MCF 10A (cell line): ENCODE measurements around the gene MARVELD1. TPM values are rescaled to one million over a fixed set of nuclear protein-coding genes. Genes with fewer than 3 reads are reported as not detected.

Experiments used
- BruUV-seq: library from RNA; stranded (reverse); fragments of 400-500 nt; replicated peaks from 2 replicates; lab custom pipeline; 2021; lab: Mats Ljungman, UMichigan
- CTCF ChIA-PET: fragments of 300-600 bp; sonication (Branson Sonifier 250); formaldehyde crosslinking; extraction: SDS; loops from one replicate; lab custom pipeline; 2021; ENCODE audit warnings: antibody characterized with exemption, inconsistent platforms; lab: Yijun Ruan, JAX
- POLR2A ChIA-PET: fragments of 300-600, 350-650 bp; sonication (Branson Sonifier 250); formaldehyde crosslinking; extraction: SDS; loops from one replicate; lab custom pipeline; 2020; ENCODE audit warnings: antibody characterized with exemption, inconsistent platforms; lab: Yijun Ruan, JAX
- DNase-seq: peaks from one replicate; pipeline ENCODE4 v3.0.0-alpha.2; 2018; ENCODE audit not compliant: unreplicated experiment
- H3K27ac Mint-ChIP-seq: one replicate; pipeline ENCODE4 v1.8.0; 2022; ENCODE audit warnings: mild to moderate bottlenecking, low read depth, mixed read lengths; ENCODE audit not compliant: unreplicated experiment
- H3K27me3 Mint-ChIP-seq: one replicate; pipeline ENCODE4 v1.8.0; 2022; ENCODE audit warnings: mixed read lengths; ENCODE audit not compliant: insufficient read depth, unreplicated experiment
- H3K36me3 Mint-ChIP-seq: one replicate; pipeline ENCODE4 v1.8.0; 2022; ENCODE audit warnings: mild to moderate bottlenecking, moderate library complexity, mixed read lengths; ENCODE audit not compliant: insufficient read depth, unreplicated experiment
- H3K4me1 Mint-ChIP-seq: one replicate; pipeline ENCODE4 v1.8.0; 2022; ENCODE audit warnings: mixed read lengths; ENCODE audit not compliant: insufficient read depth, unreplicated experiment
- H3K4me3 Mint-ChIP-seq: one replicate; pipeline ENCODE4 v1.8.0; 2022; ENCODE audit warnings: mild to moderate bottlenecking, moderate library complexity, mixed read lengths; ENCODE audit not compliant: unreplicated experiment
- H3K9me3 Mint-ChIP-seq: one replicate; pipeline ENCODE4 v1.8.0; 2022; ENCODE audit warnings: mixed read lengths; ENCODE audit not compliant: unreplicated experiment
- intact Hi-C: fragments of 100-400 bp; cut with micrococcal nuclease; formaldehyde crosslinking; loops from 2 replicates; pipeline ENCODE4 v1.14.1; 2022
- total RNA-seq: library from RNA; stranded (reverse); gene quantifications from 2 replicates; pipeline ENCODE4 v1.2.3, GENCODE V29; 2022
- TF ChIP-seq, protein P1 (sequence below): fragments of 200-600 bp; IDR thresholded peaks from one replicate; pipeline ENCODE4 v1.8.0; 2022; ENCODE audit warnings: antibody characterized with exemption, mild to moderate bottlenecking; ENCODE audit not compliant: unreplicated experiment

MARVELD1 gene
- total RNA-seq, 1 experiment from 2014 or later, result 54.9 TPM

DNA sequence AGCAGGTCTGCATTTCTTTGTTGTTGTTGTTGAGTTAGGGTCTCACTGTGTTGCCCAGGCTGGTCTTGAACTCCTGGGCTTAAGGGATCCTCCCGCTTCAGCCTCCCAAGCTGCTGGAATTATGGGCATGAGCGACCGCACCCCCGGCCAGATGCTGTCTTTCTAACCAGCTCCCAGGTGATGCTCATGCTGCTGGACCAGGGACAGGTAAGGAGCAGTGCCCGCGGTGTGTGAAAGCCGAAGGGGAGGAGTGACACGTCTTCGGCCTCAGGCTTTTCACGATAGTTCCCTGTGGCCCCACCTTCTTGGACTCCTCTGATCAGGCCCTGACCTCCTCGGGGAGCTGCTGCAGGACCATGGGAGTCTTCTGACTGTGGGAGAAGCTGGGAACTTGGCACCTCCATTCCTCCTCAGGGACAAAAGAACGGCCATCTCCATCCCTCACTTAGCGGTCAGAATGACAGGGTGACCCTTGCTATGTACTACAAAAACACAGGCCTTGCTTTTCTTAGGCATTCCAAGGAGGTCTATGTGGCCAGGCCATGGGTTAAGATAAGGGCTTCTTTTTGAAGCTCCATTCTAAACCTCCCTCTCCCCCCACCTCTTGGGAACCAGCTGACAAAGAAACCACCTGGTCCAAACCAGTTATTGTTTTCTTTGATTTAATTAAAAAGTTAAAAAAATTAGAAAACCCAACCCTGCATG, 52.7 kb downstream of the MARVELD1 start:
- H3K4me1 Mint-ChIP-seq, result no peaks in the 10 kb centered on the region
- no TSS peak for BruUV-seq
- no peak overlapping the region for H3K4me3 Mint-ChIP-seq
- H3K36me3 Mint-ChIP-seq, result peaks cover 15% of the 10 kb centered on the region
- no peak for DNase-seq
- intact Hi-C loops, result no loop called here
- no peaks in the 10 kb centered on the region for H3K9me3 Mint-ChIP-seq
- H3K27ac Mint-ChIP-seq, result peak overlapping the region; percentile 37
- H3K27me3 Mint-ChIP-seq, result peaks cover 20% of the 10 kb centered on the region
- ChIA-PET CTCF (interaction anchor here (0.8 to 3.3 kb wide), 6 partner anchors 20 to 103 kb away, joined by 3 to 20 read pairs (median 4); no protein-coding TSS in a partner anchor), POLR2A (interaction anchor here (0.6 to 0.7 kb wide), 2 partner anchors 39 to 46 kb away, joined by 3 read pairs; no protein-coding TSS in a partner anchor)
- TF ChIP-seq, protein P1, sequence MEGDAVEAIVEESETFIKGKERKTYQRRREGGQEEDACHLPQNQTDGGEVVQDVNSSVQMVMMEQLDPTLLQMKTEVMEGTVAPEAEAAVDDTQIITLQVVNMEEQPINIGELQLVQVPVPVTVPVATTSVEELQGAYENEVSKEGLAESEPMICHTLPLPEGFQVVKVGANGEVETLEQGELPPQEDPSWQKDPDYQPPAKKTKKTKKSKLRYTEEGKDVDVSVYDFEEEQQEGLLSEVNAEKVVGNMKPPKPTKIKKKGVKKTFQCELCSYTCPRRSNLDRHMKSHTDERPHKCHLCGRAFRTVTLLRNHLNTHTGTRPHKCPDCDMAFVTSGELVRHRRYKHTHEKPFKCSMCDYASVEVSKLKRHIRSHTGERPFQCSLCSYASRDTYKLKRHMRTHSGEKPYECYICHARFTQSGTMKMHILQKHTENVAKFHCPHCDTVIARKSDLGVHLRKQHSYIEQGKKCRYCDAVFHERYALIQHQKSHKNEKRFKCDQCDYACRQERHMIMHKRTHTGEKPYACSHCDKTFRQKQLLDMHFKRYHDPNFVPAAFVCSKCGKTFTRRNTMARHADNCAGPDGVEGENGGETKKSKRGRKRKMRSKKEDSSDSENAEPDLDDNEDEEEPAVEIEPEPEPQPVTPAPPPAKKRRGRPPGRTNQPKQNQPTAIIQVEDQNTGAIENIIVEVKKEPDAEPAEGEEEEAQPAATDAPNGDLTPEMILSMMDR, result no peak

DNA sequence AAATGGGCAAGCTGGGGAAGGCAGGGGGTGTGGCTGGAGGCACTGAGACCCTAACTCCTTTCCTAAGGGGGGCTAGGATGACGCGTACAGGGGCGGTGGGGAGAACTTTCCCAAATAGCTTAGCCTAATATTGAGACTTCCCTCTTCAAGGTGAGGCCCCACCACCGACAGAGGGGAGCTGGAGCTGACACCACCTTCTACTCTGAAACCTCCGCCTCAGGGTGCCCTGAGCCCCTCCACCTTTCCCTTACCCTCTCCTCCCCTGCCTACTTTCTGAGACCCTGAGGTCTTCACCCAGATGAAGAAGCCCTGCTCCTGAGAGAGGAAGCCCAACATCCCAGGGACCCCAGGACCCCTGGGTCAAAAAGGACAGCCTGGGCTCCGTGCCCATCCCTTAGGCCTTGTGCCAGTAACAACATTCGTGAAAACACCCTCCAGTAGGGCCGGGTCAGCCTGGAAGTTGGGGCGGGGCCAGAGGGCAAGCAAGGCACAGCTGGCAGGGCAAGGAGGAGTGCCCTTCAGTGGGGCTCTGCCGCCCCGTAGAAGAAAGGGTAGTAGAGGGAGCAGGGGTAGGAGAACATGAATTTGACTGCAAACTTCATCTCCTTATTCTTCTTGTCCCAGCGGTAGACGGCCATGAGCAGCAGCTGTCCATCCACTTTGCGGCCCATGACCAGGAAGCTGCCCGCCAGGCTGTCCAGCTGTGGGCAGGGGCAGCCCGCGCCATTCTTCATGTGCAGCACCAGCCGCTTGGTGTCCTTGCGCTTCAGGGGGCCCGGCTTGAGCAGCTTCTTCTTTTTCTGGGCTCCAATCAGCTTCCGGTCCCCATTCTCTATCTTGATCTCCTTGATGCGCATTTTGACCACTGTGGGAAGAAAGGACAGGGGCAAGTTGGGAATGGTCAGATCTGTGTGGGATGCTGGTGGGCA, 53.7 kb downstream of the MARVELD1 start:
- intact Hi-C loops, result no loop called here
- TF ChIP-seq, protein P1, result no peak
- Mint-ChIP-seq H3K4me1 (no peaks in the 10 kb centered on the region), H3K9me3 (no peaks in the 10 kb centered on the region), H3K27me3 (peaks cover 30% of the 10 kb centered on the region), H3K27ac (peak overlapping the region; percentile 37), H3K36me3 (peaks cover 7% of the 10 kb centered on the region), H3K4me3 (no peak overlapping the region)
- ChIA-PET CTCF (interaction anchor here (0.6 to 3.3 kb wide), 5 partner anchors 20 to 102 kb away, joined by 3 to 20 read pairs (median 4); partner anchors contain the start of gene GOLGA7B), POLR2A (interaction anchor here (0.7 kb wide), 1 partner anchor 40 kb away, joined by 3 read pairs; no protein-coding TSS in a partner anchor)
- no peak for DNase-seq
- no TSS peak for BruUV-seq

Other genes starting within 250 kb of the MARVELD1 start
- 67.0 and 67.2 TPM in 2 replicates for gene MMS19, start 215.3 kb upstream of the MARVELD1 start, total RNA-seq
- 7.2 and 7.8 TPM in 2 replicates for gene UBTD1, start 214.8 kb upstream of the MARVELD1 start, total RNA-seq
- 1.8 and 5.8 TPM in 2 replicates for gene ANKRD2, start 141.0 kb upstream of the MARVELD1 start, total RNA-seq
- gene HOGA1, start 129.3 kb upstream of the MARVELD1 start, total RNA-seq, result 0.88 and 1.7 TPM in 2 replicates
- 0.26 TPM in 1 of 2 replicates, not detected in the other for gene C10orf62, start 124.0 kb upstream of the MARVELD1 start, total RNA-seq
- gene MORN4, start 80.2 kb upstream of the MARVELD1 start, total RNA-seq, result 14.2 and 14.5 TPM in 2 replicates
- gene PI4K2A, start 73.1 kb upstream of the MARVELD1 start, total RNA-seq, result 23.5 and 26.6 TPM in 2 replicates
- 276 and 305 TPM in 2 replicates for gene AVPI1, start 26.5 kb upstream of the MARVELD1 start, total RNA-seq
- 25.7 and 28.7 TPM in 2 replicates for gene ZFYVE27, start 23.4 kb downstream of the MARVELD1 start, total RNA-seq
- gene SFRP5, start 58.3 kb downstream of the MARVELD1 start, total RNA-seq, result not detected in 2 replicates
- 0.05 TPM in 1 of 2 replicates, not detected in the other for gene GOLGA7B, start 136.1 kb downstream of the MARVELD1 start, total RNA-seq